ENCODE results near the gene FARS2. TPM values are rescaled to one million over a fixed set of nuclear protein-coding genes. Genes with fewer than 3 reads are reported as not detected.

FARS2 gene
- total RNA-seq, 1 donor = 29.8 TPM

DNA sequence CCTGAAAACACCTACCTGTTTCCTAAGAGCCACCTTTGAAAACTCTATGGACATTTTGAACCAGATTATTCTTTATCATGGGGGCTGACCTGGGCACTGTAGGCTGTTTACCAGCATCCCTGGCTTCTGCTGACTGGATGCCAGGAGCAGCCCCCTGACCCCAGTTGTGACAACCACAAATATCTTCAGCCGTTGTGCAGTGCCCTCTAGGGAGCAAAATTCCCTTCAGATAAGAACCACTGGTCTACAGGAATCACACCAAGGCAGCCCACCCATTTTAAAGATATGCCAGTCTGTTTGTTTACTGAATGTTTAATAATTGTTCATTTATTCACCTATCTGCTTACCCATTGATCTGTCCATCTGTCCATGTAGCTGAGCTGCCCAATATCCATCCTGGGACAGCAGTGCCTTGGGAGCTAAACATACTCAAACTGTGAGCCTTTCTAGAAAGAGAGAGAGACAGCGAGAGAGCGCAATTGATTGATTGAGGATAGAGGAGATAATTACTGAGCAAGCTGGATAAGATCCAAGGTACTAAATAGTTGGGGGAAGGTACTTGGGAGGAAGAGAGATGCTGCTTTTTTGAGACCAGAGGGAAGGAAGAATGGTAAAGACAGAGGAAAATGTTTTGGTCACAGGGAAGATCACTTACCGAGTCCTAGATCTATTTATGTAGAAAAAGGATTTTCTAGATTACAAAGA, 468.7 kb downstream of the FARS2 start:
- H3K4me3 ChIP-seq (ENCODE audit: low read depth, low read length) = no peak overlapping the region
- TF ChIP-seq, protein P1, sequence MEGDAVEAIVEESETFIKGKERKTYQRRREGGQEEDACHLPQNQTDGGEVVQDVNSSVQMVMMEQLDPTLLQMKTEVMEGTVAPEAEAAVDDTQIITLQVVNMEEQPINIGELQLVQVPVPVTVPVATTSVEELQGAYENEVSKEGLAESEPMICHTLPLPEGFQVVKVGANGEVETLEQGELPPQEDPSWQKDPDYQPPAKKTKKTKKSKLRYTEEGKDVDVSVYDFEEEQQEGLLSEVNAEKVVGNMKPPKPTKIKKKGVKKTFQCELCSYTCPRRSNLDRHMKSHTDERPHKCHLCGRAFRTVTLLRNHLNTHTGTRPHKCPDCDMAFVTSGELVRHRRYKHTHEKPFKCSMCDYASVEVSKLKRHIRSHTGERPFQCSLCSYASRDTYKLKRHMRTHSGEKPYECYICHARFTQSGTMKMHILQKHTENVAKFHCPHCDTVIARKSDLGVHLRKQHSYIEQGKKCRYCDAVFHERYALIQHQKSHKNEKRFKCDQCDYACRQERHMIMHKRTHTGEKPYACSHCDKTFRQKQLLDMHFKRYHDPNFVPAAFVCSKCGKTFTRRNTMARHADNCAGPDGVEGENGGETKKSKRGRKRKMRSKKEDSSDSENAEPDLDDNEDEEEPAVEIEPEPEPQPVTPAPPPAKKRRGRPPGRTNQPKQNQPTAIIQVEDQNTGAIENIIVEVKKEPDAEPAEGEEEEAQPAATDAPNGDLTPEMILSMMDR (IDR thresholded peaks at IDR 0.05; ENCODE audit: insufficient read depth, low read depth, low read length) = no peak
- DNase-seq (ENCODE audit: low read depth) = no peak

DNA sequence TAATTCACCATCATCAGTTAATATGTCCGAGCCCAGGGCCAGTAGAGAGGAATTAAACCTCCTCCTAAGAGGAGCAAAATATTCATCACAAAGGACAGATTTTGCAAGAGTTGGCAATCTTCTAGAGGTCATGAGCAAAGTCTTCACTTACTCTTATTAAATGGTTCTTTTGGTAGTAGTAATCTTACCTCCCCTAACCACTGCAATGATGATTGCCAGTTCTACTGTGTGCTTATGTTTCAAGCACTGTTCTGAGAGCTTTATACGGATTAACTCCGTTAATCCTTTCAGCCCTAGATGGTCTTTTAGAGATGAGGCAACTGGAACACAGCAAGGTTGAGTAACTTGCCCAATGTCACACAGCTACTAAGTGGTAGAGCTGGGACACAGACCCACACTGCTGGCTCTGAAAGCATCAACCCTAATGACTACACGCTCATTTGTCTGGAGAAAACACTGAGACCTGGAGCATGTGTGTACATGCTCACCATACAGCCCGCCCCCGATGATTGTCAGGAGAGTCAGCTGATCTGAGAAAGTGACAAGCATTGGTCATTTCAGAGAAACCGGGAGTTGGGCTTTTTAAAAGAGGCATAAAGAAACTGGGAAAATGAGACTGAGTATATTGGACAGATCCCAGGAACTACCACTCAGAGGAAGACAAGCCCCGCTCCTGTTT, 469.4 kb downstream of the FARS2 start:
- H3K4me3 ChIP-seq (ENCODE audit: low read depth, low read length) = no peak overlapping the region
- TF ChIP-seq, protein P1 (IDR thresholded peaks at IDR 0.05; ENCODE audit: insufficient read depth, low read depth, low read length) = no peak
- peak; percentile 59 for DNase-seq (ENCODE audit: low read depth)

DNA sequence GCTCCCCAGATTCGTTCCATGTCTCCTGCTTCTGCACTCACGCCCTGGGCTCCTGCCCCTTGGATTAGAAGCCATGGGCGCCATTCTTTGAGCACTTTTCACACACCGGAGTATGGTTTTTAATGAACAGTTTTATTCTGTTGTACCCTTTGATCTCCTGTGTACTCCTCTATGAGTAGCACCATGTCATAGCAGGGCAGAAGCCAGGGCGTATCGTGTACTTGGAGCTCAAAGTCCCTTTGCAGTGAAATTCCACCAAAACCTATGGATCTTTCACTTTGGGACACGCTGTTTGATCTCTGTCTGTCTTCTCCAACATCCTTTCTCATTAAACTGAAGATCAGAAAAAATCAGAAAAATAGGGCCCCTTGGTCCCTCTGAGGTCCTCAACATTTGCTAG, 470.1 kb downstream of the FARS2 start:
- no peak for DNase-seq (ENCODE audit: low read depth)
- no peak overlapping the region for H3K4me3 ChIP-seq (ENCODE audit: low read depth, low read length)
- TF ChIP-seq, protein P1 (IDR thresholded peaks at IDR 0.05; ENCODE audit: insufficient read depth, low read depth, low read length) = no peak

- no peak overlapping the region for H3K4me3 ChIP-seq (ENCODE audit: low read depth, low read length)
- TF ChIP-seq, protein P1 (IDR thresholded peaks at IDR 0.05; ENCODE audit: insufficient read depth, low read depth, low read length) = no peak
- DNase-seq (ENCODE audit: low read depth) = no peak
Observed at GRCh38 chr6:5732496-5732895, 471.2 kb downstream of the FARS2 start.

DNA sequence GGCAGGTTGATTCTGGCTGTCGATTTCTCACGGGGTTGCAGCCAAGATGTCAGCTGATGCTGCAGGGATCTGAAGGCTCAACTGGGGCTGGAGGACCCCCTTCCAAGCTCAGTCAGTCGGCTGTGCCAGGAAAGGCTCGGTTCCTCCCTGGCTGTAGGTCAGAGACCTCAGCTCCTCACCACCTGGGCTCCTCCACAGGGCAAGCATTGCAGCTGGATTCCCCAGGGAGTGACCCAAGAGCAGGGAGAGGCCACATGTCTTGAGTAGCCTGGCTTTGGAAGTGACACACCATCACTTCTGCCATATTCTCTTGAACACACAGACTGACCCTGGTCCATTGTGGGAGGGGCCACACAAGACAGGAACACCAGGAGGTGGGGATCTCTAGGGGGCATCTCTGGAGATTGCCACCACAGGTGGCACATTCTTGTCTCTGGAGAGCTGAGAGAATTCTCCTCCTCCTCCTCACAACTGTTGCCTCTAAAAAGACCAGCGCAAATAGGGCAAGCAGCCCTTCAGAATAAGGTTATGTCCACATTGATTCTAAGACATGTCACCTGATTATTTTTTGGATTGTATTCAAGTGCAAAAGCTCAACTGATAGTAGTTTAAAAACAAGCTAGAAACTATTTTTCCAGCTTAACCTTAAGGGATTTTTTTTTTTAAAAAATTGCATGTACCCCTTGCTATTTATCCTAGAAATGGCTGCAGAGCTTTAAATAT, 474.9 kb downstream of the FARS2 start:
- DNase-seq (ENCODE audit: low read depth) = no peak
- H3K4me3 ChIP-seq (ENCODE audit: low read depth, low read length) = no peak overlapping the region
- TF ChIP-seq, protein P1 (IDR thresholded peaks at IDR 0.05; ENCODE audit: insufficient read depth, low read depth, low read length) = no peak

- no peak for DNase-seq (ENCODE audit: low read depth)
- TF ChIP-seq, protein P1 (IDR thresholded peaks at IDR 0.05; ENCODE audit: insufficient read depth, low read depth, low read length) = no peak
- no peak overlapping the region for H3K4me3 ChIP-seq (ENCODE audit: low read depth, low read length)
Observed at GRCh38 chr6:5737460-5737859, 476.1 kb downstream of the FARS2 start.

Measured in fibroblast of villous mesenchyme (primary cell).